ENCODE results near the gene SPATA31C1.
"Not testable (repeated sequence)": the region's sequence is repeated elsewhere in the genome, so short reads cannot be mapped to it uniquely, and the experiment has no call there.

The SPATA31C1 gene

GRCh38 chr9:87937918-87938317 is 20.2 kb downstream of the SPATA31C1 start:
- DNase-seq (ENCODE audit: low read depth): not testable (repeated sequence)

DNA sequence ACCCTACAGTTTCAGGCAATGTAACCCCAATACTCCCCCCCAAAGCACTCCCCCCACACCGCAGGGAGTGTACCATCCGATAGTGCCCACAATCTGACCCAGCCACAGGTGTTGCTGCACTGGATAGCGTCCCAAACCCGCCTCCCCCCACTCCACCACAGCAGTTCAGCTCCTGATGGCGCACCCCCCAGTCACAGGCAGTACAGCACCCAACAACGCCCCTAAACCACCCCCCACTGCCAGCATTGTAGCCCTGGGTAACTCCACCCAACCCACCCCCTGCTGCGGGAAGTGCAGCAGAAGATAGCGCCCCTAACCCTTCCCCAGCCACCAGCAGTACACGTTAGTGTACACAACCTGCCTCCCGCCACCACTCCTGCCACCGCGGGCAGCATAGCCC is 20.6 kb downstream of the SPATA31C1 start:
- not testable (repeated sequence) for DNase-seq (ENCODE audit: low read depth)

DNA sequence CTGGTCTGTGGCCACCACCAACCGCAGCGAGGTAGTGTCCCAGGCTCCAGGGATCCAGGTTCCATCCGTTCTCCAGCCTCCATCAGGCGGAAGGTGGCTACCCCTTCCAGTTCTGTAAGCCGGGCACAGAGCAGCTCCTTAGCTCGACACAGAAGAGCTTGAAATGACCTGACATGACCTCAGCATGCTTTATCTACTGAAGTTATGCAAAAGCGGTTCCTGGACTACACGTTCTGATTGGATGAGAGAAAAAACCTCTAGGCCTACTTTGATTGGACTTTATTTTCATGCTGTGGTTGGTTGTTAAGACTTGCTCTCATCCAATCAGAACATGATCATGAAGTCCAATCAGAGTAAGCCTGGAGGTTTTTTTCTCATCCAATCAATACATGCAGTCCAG is 21.3 kb downstream of the SPATA31C1 start:
- DNase-seq (ENCODE audit: low read depth): not testable (repeated sequence)

GRCh38 chr9:87944096-87944495 is 26.3 kb downstream of the SPATA31C1 start:
- no peak for DNase-seq (ENCODE audit: low read depth)

DNA sequence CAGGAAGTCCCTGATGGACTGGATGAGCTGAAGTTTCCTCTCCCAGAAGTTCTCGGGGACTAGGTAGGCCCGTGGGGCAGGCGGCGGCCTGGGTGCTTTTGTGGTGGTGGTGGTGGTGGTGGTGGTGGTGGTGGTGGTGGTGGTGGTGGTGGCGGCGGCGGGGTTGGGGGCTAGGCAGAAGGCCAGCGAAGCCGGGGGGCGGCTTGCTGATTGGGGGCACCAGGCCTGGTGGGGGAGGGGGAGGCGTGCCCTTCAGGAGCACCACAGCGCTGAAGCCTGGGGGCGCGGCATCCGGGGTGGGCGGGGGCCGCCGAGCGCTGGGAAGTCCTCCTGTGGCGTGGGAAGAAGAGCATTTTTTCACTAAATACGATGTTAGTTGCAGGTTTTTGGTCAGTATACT is 26.9 kb downstream of the SPATA31C1 start:
- no peak for DNase-seq (ENCODE audit: low read depth)

GRCh38 chr9:87950296-87950695 is 32.5 kb downstream of the SPATA31C1 start:
- DNase-seq (ENCODE audit: low read depth): no peak

DNA sequence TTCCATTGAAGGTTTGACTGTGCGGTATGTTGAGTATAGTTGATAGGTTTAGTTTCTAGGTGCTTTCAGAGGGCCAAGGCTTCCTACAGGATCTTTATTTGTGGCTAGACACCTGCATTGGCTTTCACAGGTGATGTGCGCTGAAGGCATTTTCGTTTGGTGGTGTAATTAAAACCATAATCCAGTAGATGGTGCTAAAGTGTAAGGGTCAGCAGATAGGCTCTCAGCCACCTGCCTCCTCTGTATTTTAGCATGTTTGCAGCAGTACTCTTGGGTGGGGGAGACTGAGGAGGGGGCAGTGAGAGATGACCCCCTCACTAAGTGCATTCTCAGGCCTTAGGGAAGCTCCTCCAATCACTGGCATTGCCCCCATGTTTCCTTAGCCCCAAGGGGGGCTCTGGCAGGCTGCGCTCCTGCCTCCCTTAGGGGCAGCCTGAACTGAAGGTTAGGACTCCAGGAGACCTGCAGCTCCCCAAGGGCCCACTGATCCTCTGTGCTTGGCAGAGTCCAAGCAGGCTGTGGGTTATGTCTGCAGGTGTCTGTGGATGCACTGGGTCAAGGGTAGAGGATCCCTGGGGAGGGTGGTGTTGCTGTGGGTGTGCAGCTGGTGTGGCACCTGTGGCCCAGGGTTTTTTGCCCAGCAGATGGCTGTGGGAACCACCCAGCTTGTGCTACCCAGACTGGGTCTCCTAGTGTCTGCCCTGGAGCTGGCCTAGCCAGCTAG is 33.2 kb downstream of the SPATA31C1 start:
- DNase-seq (ENCODE audit: low read depth): peak; percentile 38

DNA sequence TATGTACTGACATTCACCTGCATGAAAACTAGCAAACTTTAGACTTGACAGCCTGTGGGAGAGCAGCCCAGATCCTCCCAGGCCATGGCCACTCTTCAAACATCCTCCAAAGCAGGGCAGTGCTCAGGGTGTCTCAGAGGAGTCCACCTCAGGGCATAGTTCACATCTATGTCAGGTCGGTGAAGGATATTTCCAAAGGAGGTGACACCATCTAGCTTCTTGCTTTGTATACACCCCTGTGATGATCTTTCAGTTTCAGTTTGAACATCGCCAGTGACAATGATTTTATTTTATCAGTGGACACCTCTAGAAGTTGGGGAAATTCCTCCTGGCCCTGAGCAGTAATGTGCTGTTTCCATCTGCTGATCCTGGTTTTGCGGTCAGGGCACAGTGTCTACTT is 36.5 kb downstream of the SPATA31C1 start:
- DNase-seq (ENCODE audit: low read depth): no peak

DNA sequence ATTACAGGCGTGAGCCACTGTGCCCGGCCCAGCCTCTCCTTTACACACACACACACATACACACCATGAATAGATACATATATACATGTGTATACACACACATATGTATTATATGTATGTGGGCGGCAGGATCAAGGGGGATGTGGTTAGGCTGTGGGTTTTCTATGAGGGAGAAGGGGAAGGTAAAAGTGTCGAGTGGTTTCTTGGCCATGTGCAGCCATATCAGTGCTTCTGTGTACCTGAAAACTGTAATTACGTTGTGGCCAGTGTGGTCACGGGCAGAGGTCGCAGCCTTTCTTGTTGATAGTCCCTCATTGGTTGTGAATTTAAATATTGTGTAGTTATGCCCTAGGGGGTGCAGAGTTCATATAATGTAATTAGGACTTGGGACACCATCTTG is 40.1 kb downstream of the SPATA31C1 start:
- DNase-seq (ENCODE audit: low read depth): no peak

GRCh38 chr9:87958591-87958990 is 40.8 kb downstream of the SPATA31C1 start:
- no peak for DNase-seq (ENCODE audit: low read depth)

DNA sequence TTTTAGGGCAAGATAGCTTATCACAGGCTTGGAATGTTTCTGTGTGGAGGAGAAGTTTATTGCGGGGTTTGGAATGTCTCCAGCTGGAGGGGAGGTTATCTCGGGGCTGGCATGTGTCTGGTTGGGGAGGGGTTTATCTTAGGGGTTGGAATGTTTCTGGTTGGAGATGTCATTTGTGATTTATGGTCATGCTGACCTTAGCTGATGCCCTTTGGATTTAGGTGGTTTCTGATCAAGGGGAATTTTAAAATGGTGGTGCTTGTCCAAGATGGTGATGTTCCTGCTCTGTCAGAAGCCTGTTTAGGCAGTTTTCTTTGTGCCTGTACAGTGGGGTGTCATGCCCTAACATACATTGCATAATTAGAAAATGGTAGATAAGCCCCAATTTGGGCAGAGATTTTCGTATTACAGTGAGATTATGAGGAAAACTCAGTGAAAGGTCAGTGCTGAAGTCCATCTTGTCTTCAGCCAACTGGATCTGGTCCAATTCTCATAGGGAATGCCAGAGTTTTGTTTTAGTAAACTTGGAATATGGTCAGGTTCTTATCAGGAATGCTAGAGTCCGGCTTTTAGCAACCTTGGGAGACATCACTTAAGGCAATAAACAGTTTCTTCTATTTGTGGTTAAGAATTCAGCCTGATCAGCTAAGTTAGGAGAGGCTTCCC is 42.3 kb downstream of the SPATA31C1 start:
- peak; percentile 49 for DNase-seq (ENCODE audit: low read depth)

GRCh38 chr9:87963770-87964169 is 46.0 kb downstream of the SPATA31C1 start:
- no peak for DNase-seq (ENCODE audit: low read depth)

- DNase-seq (ENCODE audit: low read depth): no peak
Observed at GRCh38 chr9:87964826-87965225, 47.1 kb downstream of the SPATA31C1 start.

- DNase-seq (ENCODE audit: low read depth): no peak
Observed at GRCh38 chr9:87968155-87968554, 50.4 kb downstream of the SPATA31C1 start.

GRCh38 chr9:87970602-87971001 is 52.8 kb downstream of the SPATA31C1 start:
- DNase-seq (ENCODE audit: low read depth): no peak

GRCh38 chr9:87973122-87973521 is 55.4 kb downstream of the SPATA31C1 start:
- DNase-seq (ENCODE audit: low read depth): no peak
